Loucy (cell line): ENCODE data around the gene EVC.

Source experiments
- H2AFZ ChIP-seq: fragments of 200-600 bp; sonication (generic); 2 replicates; pipeline ENCODE4 v1.6.0; 2016; ENCODE audit warnings: antibody characterized with exemption, mild to moderate bottlenecking, low read length, moderate library complexity
- H3F3A ChIP-seq: fragments of 200-600 bp; 2 replicates; pipeline ENCODE4 v1.6.0; 2016; ENCODE audit warnings: antibody characterized with exemption, low read depth, mild to moderate bottlenecking
- H3K27me3 ChIP-seq: fragments of 200-600 bp; sonication (generic); 2 replicates; pipeline ENCODE4 v1.6.1; 2014; ENCODE audit warnings: low read length, mild to moderate bottlenecking; ENCODE audit not compliant: insufficient read depth, poor library complexity, severe bottlenecking
- H3K36me3 ChIP-seq: fragments of 200-600 bp; sonication (generic); 2 replicates; pipeline ENCODE4 v1.6.1; 2016; ENCODE audit warnings: low read length; ENCODE audit not compliant: insufficient read depth
- H3K4me1 ChIP-seq: fragments of 200-600 bp; sonication (generic); 2 replicates; pipeline ENCODE4 v1.5.1; 2014; ENCODE audit warnings: low read length, mild to moderate bottlenecking; ENCODE audit not compliant: insufficient read depth, poor library complexity, severe bottlenecking
- H3K4me2 ChIP-seq: fragments of 200-600 bp; sonication (generic); 2 replicates; pipeline ENCODE4 v1.6.0; 2014; ENCODE audit warnings: antibody characterized with exemption, low read length, low read depth, mild to moderate bottlenecking; ENCODE audit not compliant: poor library complexity, severe bottlenecking
- H3K4me3 ChIP-seq: fragments of 200-600 bp; sonication (generic); 2 replicates; pipeline ENCODE4 v1.5.1; 2014; ENCODE audit warnings: low read length, mild to moderate bottlenecking, mixed read lengths; ENCODE audit not compliant: poor library complexity, severe bottlenecking
- H3K79me2 ChIP-seq: fragments of 200-600 bp; sonication (generic); 2 replicates; pipeline ENCODE4 v1.6.1; 2014; ENCODE audit warnings: low read length; ENCODE audit not compliant: insufficient read depth
- H3K9ac ChIP-seq: fragments of 200-600 bp; sonication (generic); 2 replicates; pipeline ENCODE4 v1.6.0; 2014; ENCODE audit warnings: mild to moderate bottlenecking, low read depth, low read length, moderate library complexity; ENCODE audit not compliant: poor library complexity, severe bottlenecking
- H3K9me2 ChIP-seq: fragments of 200-600 bp; sonication (generic); replicated peaks from 2 replicates; pipeline ENCODE4 v1.6.1; 2016; ENCODE audit warnings: low read depth, low read length, mixed read lengths
- H3K9me3 ChIP-seq: fragments of 200-600 bp; sonication (generic); 2 replicates; pipeline ENCODE4 v1.6.1; 2014; ENCODE audit warnings: mild to moderate bottlenecking, antibody characterized with exemption, low read length, low read depth; ENCODE audit not compliant: insufficient read depth
- H4K20me1 ChIP-seq: fragments of 200-600 bp; sonication (generic); 2 replicates; pipeline ENCODE4 v1.6.0; 2014; ENCODE audit warnings: antibody characterized with exemption, low read length, mild to moderate bottlenecking; ENCODE audit not compliant: insufficient read depth, poor library complexity, severe bottlenecking
- EZH2phosphoT487 ChIP-seq: fragments of 200-600 bp; IDR thresholded peaks from 2 replicates; pipeline ENCODE4 v1.6.1; 2018; ENCODE audit warnings: antibody characterized with exemption, mild to moderate bottlenecking, moderate library complexity, borderline replicate concordance
- TF ChIP-seq, protein P1 (sequence below): fragments of 200-600 bp; sonication (generic); conservative IDR thresholded peaks from 2 replicates; pipeline ENCODE4 v1.5.1; 2014; ENCODE audit warnings: mild to moderate bottlenecking, antibody characterized with exemption, low read length

Gene EVC

DNA sequence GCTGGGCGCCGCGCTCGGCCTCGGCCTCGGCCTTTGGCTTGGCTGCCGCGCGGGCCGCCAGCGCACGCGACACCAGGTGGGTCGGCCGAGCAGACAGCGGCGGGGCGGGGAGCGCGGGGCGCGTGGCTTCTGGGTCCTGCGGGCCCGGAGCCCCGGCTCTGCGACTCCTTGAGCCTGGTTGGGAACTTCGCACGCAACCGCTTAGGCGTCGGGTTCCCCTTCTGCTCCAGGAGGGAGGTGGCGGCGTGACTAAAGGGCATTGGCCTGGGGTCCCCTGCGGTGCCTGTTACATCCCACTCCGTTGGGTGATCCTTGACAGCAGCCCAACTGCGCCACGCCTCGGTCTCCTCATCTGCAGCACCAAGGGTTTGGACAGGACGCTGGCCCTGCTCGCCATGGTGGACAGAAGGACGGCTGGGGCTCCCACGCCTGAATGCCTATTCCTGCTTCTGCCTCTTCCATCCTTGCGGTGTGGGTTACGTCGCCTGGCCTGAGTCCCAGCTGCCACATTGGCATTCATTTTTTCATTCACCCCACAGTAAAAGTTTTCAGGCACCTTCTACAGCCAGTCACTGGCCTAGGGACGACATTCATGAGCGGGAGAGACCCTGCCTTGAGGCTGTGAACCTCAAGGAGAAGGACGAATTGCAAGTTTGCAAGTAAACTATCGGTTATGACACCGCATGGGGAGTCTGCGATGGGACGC, 631 bp downstream of the EVC start:
- Histone ChIP-seq H3K9me2 (no peaks in the 10 kb centered on the region), H3K79me2 (no peaks in the 10 kb centered on the region), H2AFZ (no peak overlapping the region), H3F3A (no peaks in the 10 kb centered on the region), H3K36me3 (no peaks in the 10 kb centered on the region), H3K4me1 (no peaks in the 10 kb centered on the region), H3K4me3 (no peak overlapping the region), H3K4me2 (no peak overlapping the region), H3K27me3 (no peaks in the 10 kb centered on the region), H3K9ac (no peak overlapping the region), H3K9me3 (0 out of 2 replicates have a peak, but pooled peaks cover 4% of the 10 kb centered on the region), H4K20me1 (no peaks in the 10 kb centered on the region)
- TF ChIP-seq, protein P1, sequence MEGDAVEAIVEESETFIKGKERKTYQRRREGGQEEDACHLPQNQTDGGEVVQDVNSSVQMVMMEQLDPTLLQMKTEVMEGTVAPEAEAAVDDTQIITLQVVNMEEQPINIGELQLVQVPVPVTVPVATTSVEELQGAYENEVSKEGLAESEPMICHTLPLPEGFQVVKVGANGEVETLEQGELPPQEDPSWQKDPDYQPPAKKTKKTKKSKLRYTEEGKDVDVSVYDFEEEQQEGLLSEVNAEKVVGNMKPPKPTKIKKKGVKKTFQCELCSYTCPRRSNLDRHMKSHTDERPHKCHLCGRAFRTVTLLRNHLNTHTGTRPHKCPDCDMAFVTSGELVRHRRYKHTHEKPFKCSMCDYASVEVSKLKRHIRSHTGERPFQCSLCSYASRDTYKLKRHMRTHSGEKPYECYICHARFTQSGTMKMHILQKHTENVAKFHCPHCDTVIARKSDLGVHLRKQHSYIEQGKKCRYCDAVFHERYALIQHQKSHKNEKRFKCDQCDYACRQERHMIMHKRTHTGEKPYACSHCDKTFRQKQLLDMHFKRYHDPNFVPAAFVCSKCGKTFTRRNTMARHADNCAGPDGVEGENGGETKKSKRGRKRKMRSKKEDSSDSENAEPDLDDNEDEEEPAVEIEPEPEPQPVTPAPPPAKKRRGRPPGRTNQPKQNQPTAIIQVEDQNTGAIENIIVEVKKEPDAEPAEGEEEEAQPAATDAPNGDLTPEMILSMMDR, result no peak
- TF ChIP-seq EZH2phosphoT487, result no peak

DNA sequence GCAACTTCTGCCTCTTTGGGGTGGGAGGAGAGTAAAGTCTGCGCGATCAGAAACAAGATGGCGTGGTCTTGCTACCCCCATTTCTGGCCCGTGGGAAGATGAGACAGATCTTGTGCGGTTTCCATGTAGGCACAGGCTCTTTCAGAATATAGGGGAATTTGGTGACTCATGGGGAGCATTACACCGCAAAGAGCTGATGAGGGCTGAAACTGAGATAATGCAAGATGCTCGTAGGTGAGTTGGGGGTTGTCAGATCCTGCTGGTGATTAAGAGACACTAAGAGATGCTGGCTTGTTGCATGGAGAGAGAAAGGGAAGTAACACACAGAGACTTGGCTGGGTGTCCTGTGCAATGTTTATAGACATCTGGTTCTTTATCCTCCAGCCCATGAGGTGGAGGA, 1.5 kb downstream of the EVC start:
- Histone ChIP-seq H3F3A (no peaks in the 10 kb centered on the region), H3K4me3 (no peak overlapping the region), H3K9me2 (no peaks in the 10 kb centered on the region), H3K9me3 (0 out of 2 replicates have a peak, but pooled peaks cover 4% of the 10 kb centered on the region), H3K79me2 (no peaks in the 10 kb centered on the region), H4K20me1 (no peaks in the 10 kb centered on the region), H3K9ac (no peak overlapping the region), H3K4me1 (no peaks in the 10 kb centered on the region), H3K4me2 (no peak overlapping the region), H2AFZ (no peak overlapping the region), H3K36me3 (no peaks in the 10 kb centered on the region), H3K27me3 (no peaks in the 10 kb centered on the region)
- TF ChIP-seq, protein P1, result no peak
- TF ChIP-seq EZH2phosphoT487, result no peak

DNA sequence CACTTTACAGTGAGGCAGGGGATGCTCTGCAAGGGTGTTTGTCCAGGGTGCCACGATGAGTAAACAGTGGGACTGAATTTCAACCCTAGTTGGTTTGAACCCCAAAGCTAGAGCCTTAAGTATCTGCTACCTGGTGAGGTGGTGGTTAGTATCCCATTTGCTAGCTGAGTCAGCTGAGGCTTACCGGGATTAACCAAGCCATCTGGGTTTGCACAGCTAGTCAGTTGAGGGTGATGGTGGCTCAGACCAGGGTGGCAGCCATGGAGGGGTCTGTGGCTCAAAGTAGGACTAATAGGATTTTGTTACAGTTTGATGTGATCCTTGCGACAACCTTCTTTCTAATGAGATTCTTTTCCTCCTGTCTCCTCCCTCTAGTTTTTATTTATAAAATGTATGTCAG, 1.9 kb downstream of the EVC start:
- Histone ChIP-seq H3F3A (no peaks in the 10 kb centered on the region), H3K9ac (no peak overlapping the region), H3K9me3 (0 out of 2 replicates have a peak, but pooled peaks cover 4% of the 10 kb centered on the region), H3K4me3 (no peak overlapping the region), H2AFZ (no peak overlapping the region), H3K4me1 (no peaks in the 10 kb centered on the region), H3K4me2 (no peak overlapping the region), H3K79me2 (no peaks in the 10 kb centered on the region), H3K9me2 (no peaks in the 10 kb centered on the region), H3K27me3 (no peaks in the 10 kb centered on the region), H4K20me1 (no peaks in the 10 kb centered on the region), H3K36me3 (no peaks in the 10 kb centered on the region)
- TF ChIP-seq, protein P1, result no peak
- TF ChIP-seq EZH2phosphoT487, result no peak
